Karpas-422 (cell line): ENCODE results near the gene JMJD4. TPM values are rescaled to one million over a fixed set of nuclear protein-coding genes. Genes with fewer than 3 reads are reported as not detected.

Source experiments
- DNase-seq: peaks from one replicate; pipeline ENCODE4 v3.0.0-alpha.2; 2015
- H2AFZ ChIP-seq: fragments of 200-600 bp; sonication (generic); 2 replicates; pipeline ENCODE4 v1.6.1; 2014; ENCODE audit warnings: antibody characterized with exemption, low read length, mixed read lengths
- H3K27ac ChIP-seq: fragments of 200-600 bp; sonication (generic); 2 replicates; pipeline ENCODE4 v1.5.1; 2014; ENCODE audit warnings: mild to moderate bottlenecking, low read length, moderate library complexity
- H3K27me3 ChIP-seq: fragments of 200-600 bp; sonication (generic); 2 replicates; pipeline ENCODE4 v1.6.1; 2014; ENCODE audit warnings: low read length, mixed read lengths
- H3K36me3 ChIP-seq: fragments of 200-600 bp; sonication (generic); 2 replicates; pipeline ENCODE4 v1.6.1; 2014; ENCODE audit warnings: low read length, mixed read lengths; ENCODE audit not compliant: insufficient read depth
- H3K4me1 ChIP-seq: fragments of 200-600 bp; sonication (generic); 2 replicates; pipeline ENCODE4 v1.6.1; 2014; ENCODE audit warnings: mild to moderate bottlenecking, low read length, mixed read lengths
- H3K4me2 ChIP-seq: fragments of 200-600 bp; sonication (generic); 2 replicates; pipeline ENCODE4 v1.6.1; 2014; ENCODE audit warnings: low read length, low read depth, mild to moderate bottlenecking; ENCODE audit not compliant: poor library complexity, severe bottlenecking
- H3K4me3 ChIP-seq: fragments of 200-600 bp; sonication (generic); 2 replicates; pipeline ENCODE4 v1.5.1; 2014; ENCODE audit warnings: mild to moderate bottlenecking, antibody characterized with exemption, low read length, mixed read lengths
- H3K79me2 ChIP-seq: fragments of 200-600 bp; sonication (generic); 2 replicates; pipeline ENCODE4 v1.6.1; 2014; ENCODE audit warnings: mild to moderate bottlenecking, low read length, mixed read lengths
- H3K9ac ChIP-seq: fragments of 200-600 bp; sonication (generic); 2 replicates; pipeline ENCODE4 v1.6.0; 2014; ENCODE audit warnings: low read length
- H3K9me2 ChIP-seq: fragments of 200-600 bp; sonication (generic), shearing (Covaris generic); replicated peaks from 2 replicates; pipeline ENCODE4 v1.6.0; 2014; ENCODE audit warnings: mild to moderate bottlenecking, low read length, moderate library complexity; ENCODE audit not compliant: insufficient read depth
- H3K9me3 ChIP-seq: fragments of 300-700, 200-600 bp; sonication (generic); 2 replicates; pipeline ENCODE4 v1.6.1; 2014; ENCODE audit warnings: low read length, mixed read lengths
- H4K20me1 ChIP-seq: fragments of 200-600 bp; sonication (generic); 2 replicates; pipeline ENCODE4 v1.6.1; 2014; ENCODE audit warnings: mild to moderate bottlenecking, antibody characterized with exemption, low read length, low read depth; ENCODE audit not compliant: insufficient read depth
- total RNA-seq: library from RNA; depleted of rRNA; stranded (reverse); fragments of >200 nt; shearing (Covaris generic); gene quantifications from 2 replicates; pipeline ENCODE4 v1.2.3, GENCODE V29; 2014; ENCODE audit warnings: low replicate concordance

JMJD4 gene
- total RNA-seq, 1 experiment from 2014 or later: 25.3 TPM

GRCh38 chr1:227771326-227771725 is 36.2 kb upstream of the JMJD4 start:
- no peaks in the 10 kb centered on the region for H3K36me3 ChIP-seq
- no peaks in the 10 kb centered on the region for H3K79me2 ChIP-seq
- H3K4me2 ChIP-seq: no peak overlapping the region
- H3K27me3 ChIP-seq: no peaks in the 10 kb centered on the region
- no peaks in the 10 kb centered on the region for H3K9me3 ChIP-seq
- H2AFZ ChIP-seq: no peak overlapping the region
- H3K9me2 ChIP-seq: no peaks in the 10 kb centered on the region
- no peak overlapping the region for H3K9ac ChIP-seq
- no peaks in the 10 kb centered on the region for H3K4me1 ChIP-seq
- DNase-seq: no peak
- no peak overlapping the region for H3K27ac ChIP-seq
- H4K20me1 ChIP-seq: no peaks in the 10 kb centered on the region
- H3K4me3 ChIP-seq: no peak overlapping the region

DNA sequence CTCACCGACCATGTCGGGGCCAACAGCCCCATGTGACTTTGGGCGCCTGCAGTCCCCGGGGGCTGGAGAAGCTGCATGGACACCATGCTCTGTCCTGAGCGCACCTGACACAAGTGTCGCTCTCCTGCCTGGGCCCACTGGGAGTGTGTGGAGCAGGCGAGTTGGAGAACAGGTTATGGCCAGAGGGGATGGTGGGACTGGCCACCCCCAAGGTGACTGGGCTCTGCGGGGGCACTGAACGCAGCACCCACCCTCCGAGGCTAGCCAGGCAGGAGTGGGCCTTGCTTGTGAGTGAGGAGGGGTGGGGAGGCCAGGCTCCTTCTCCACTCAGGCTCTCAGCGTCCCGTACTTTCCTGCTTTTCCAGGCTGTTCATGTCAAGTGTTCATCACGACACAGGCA is 35.7 kb upstream of the JMJD4 start:
- Histone ChIP-seq H4K20me1 (no peaks in the 10 kb centered on the region), H3K27me3 (no peaks in the 10 kb centered on the region), H2AFZ (no peak overlapping the region), H3K4me1 (no peaks in the 10 kb centered on the region), H3K79me2 (no peaks in the 10 kb centered on the region), H3K9me3 (no peaks in the 10 kb centered on the region), H3K9ac (no peak overlapping the region), H3K9me2 (no peaks in the 10 kb centered on the region), H3K4me2 (no peak overlapping the region), H3K36me3 (no peaks in the 10 kb centered on the region), H3K27ac (no peak overlapping the region), H3K4me3 (no peak overlapping the region)
- DNase-seq: no peak

DNA sequence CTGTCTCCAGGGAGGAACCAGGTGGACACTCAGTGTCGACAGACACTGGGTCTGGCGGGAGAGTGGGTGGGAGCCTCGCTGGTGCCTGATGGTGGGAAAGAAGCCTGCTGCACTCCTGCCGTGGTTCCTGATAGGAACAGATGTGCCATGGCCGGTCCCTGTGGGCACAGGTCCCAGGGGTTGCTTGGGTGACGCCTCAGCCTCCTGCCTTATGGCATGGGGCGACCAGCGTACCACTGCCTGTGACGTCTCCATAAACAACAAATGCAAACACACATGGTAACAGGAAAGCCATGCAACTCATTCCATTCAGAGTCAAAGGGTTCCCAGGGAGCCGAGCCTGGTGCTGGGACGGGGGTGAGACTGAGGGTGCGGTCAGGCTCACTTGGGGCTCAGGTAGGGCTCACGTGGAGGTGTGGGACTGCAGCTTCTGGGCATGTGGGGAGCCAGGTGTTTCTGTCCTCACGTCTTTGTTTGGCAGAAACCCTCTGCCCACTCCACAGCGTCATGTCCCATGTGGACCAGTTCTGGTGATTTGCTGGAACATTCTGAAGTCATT is 34.9 kb upstream of the JMJD4 start:
- Histone ChIP-seq H4K20me1 (no peaks in the 10 kb centered on the region), H3K9me2 (no peaks in the 10 kb centered on the region), H3K27me3 (no peaks in the 10 kb centered on the region), H3K4me3 (no peak overlapping the region), H3K36me3 (no peaks in the 10 kb centered on the region), H3K79me2 (no peaks in the 10 kb centered on the region), H3K4me1 (no peaks in the 10 kb centered on the region), H3K9ac (no peak overlapping the region), H2AFZ (no peak overlapping the region), H3K9me3 (no peaks in the 10 kb centered on the region), H3K27ac (no peak overlapping the region), H3K4me2 (no peak overlapping the region)
- DNase-seq: no peak

DNA sequence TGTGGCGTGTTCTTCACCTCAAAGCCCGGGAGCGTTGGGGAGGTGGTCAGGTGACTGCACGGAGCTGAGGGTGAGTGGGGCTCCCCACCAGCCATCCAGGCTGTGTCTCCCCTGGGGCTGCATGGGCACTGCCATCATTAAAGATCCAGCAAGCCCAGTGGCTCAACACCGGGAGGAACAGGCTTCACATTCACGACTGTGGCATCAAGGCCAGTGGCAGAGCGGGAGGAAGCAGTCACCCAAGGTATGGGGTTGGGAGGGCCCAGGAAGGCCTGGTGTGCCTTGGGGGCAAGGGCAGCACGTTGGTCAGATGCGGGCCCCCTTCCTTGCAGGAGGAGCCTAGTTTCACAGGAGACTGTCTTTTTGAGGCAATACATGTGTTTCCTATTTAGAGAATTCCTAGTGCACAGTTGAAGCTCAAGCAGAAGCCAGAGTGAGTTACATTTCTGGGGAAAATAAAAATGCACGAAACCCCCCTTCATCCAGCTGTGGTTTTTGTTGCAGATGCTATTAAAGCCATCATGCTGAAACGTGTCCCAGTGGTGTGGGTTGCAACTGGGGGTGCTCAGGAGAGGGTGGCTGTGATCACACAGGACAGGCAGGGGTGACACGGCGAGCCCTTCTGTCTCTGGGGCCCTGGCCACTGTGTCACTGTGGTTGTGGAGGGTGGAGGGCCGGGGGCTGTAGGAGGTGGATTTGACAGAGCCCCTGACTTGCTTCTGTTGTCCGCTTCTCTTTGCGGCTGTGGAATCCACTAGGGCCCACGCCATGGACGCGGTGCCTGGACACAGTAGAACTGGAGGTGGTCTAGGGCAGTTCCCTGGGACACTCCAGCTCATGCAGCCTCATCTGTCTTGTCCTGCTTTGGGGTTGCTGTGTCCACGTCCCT is 34.2 kb upstream of the JMJD4 start:
- Histone ChIP-seq H3K9me2 (no peaks in the 10 kb centered on the region), H3K9me3 (no peaks in the 10 kb centered on the region), H3K36me3 (no peaks in the 10 kb centered on the region), H3K27ac (no peak overlapping the region), H3K9ac (no peak overlapping the region), H3K4me3 (no peak overlapping the region), H2AFZ (no peak overlapping the region), H3K79me2 (no peaks in the 10 kb centered on the region; the same call in 1 of the 2 replicates), H3K4me1 (no peaks in the 10 kb centered on the region), H3K4me2 (no peak overlapping the region), H3K27me3 (no peaks in the 10 kb centered on the region), H4K20me1 (no peaks in the 10 kb centered on the region)
- DNase-seq: no peak

GRCh38 chr1:227768640-227769039 is 33.5 kb upstream of the JMJD4 start:
- no peaks in the 10 kb centered on the region for H3K27me3 ChIP-seq
- H3K9me3 ChIP-seq: no peaks in the 10 kb centered on the region
- no peak overlapping the region for H3K9ac ChIP-seq
- no peak overlapping the region for H3K27ac ChIP-seq
- H3K79me2 ChIP-seq: peaks cover 6% of the 10 kb centered on the region; the same call in 1 of the 2 replicates
- H3K4me2 ChIP-seq: no peak overlapping the region
- H3K9me2 ChIP-seq: no peaks in the 10 kb centered on the region
- H3K4me3 ChIP-seq: no peak overlapping the region
- no peaks in the 10 kb centered on the region for H4K20me1 ChIP-seq
- no peak for DNase-seq
- no peak overlapping the region for H2AFZ ChIP-seq
- no peaks in the 10 kb centered on the region for H3K36me3 ChIP-seq
- H3K4me1 ChIP-seq: no peaks in the 10 kb centered on the region

DNA sequence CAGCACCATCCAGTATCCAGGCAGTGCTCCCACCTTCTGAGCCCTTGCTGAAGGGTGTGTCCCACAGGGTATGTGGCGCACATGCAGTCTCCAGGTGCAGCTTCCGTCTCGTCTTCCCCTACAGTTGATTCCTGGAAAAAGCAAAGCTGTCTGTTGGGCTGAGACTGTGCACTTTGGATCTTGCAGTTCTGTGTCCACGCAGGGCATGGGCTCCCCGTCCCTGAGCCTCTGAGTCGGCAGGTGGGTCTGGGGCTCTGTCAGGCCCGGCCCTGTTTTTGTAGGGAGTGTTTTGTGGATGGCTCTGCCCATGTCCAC is 33.0 kb upstream of the JMJD4 start:
- Histone ChIP-seq H3K79me2 (peaks cover 11% of the 10 kb centered on the region), H3K4me1 (no peaks in the 10 kb centered on the region)
- no peak for DNase-seq

DNA sequence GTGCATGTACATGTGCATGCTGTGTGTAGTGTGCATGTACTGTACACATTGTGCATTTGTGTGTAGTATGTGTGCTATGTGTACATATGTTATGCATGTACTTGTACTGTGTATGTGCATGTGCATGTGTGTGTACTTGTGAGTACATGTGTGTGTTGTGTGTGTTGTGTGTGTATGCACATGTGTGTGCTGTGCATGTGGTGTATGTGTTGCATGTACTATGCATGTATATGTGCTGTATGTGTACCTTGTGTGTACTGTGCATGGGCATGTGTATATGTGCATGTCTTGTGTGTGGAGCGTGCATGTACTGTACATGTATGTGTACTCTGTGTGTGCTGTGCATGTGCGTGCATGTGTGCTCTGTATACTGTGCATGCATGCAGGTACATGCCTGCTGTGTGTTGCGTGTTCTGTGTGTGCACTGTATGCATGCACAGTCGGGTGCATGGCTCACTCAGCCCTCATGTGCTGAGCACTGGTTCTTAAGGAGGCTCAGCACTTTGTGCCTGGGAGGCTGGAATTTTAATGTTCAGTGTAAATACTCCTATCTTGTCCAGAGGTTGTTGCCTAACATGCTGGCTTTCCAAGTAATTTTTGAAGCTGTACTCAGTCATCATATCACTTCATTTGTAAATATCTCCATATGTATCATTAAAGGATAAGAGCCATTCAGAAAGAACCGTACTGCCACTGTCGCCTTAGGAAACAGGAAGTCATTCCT is 32.5 kb upstream of the JMJD4 start:
- Histone ChIP-seq H3K36me3 (no peaks in the 10 kb centered on the region), H3K27me3 (no peaks in the 10 kb centered on the region), H3K9ac (no peak overlapping the region), H3K4me1 (no peaks in the 10 kb centered on the region; the same call in 1 of the 2 replicates), H3K4me3 (no peak overlapping the region), H3K4me2 (no peak overlapping the region), H3K27ac (no peak overlapping the region), H4K20me1 (peaks cover 6% of the 10 kb centered on the region), H3K79me2 (peaks cover 17% of the 10 kb centered on the region), H2AFZ (no peak overlapping the region), H3K9me3 (no peaks in the 10 kb centered on the region), H3K9me2 (no peaks in the 10 kb centered on the region)
- no peak for DNase-seq

More for the DNA sequence above, 33.0 kb upstream of the JMJD4 start:
- H3K27me3 ChIP-seq: no peaks in the 10 kb centered on the region
- H3K36me3 ChIP-seq: no peaks in the 10 kb centered on the region
- H3K4me3 ChIP-seq: no peak overlapping the region
- no peak overlapping the region for H2AFZ ChIP-seq
- H3K27ac ChIP-seq: no peak overlapping the region
- no peak overlapping the region for H3K4me2 ChIP-seq
- H3K9me3 ChIP-seq: no peaks in the 10 kb centered on the region
- H3K9me2 ChIP-seq: no peaks in the 10 kb centered on the region
- H3K9ac ChIP-seq: no peak overlapping the region
- H4K20me1 ChIP-seq: peaks cover 3% of the 10 kb centered on the region

DNA sequence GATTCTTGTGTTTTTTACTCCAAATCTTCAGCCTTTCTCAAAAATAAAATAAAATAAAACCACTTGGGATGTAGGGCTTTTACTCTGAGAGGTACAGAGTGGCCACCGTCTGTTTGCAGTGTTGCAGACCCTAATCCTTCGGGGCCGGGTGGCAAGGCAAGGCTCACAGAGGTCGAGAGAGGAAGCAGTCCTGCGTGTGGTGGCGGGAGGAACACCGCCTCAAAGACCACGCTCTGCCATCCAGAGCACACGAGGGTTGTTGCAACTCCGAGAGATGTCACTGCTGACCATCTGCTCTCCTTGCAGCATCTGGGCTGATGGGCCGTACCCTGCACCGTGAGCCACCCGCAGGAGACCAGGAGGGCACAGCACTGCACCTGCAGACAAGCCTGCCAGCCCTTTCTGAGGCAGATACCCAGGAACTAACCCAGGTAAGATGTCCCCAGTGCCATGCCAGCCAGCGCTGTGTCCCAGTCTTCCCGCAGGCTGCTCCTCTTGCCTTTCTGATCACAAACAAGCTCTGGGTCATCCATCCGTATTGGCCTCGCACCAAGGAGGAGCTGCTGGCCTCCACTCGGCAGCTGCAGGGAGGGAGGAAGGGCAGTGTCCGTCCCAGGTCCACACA is 31.7 kb upstream of the JMJD4 start:
- no peak overlapping the region for H3K4me2 ChIP-seq
- no peak overlapping the region for H3K4me3 ChIP-seq

More for the DNA sequence above, 31.7 kb upstream of the JMJD4 start:
- Histone ChIP-seq H3K4me1 (no peaks in the 10 kb centered on the region; the same call in 1 of the 2 replicates), H2AFZ (no peak overlapping the region), H3K9me3 (no peaks in the 10 kb centered on the region), H3K27me3 (no peaks in the 10 kb centered on the region), H3K9ac (no peak overlapping the region), H4K20me1 (peaks cover 10% of the 10 kb centered on the region), H3K27ac (no peak overlapping the region), H3K79me2 (peaks cover 22% of the 10 kb centered on the region), H3K36me3 (no peaks in the 10 kb centered on the region), H3K9me2 (no peaks in the 10 kb centered on the region)
- DNase-seq: no peak
